Liver (tissue), 3 donors: ENCODE results near the gene EGFR.

Source experiments
- ATF3 ChIP-seq: IDR thresholded peaks from 2 replicates; pipeline ENCODE4 v1.6.1; 2016; ENCODE audit warnings: antibody characterized with exemption
- EGR1 ChIP-seq, 2 donors: IDR thresholded peaks; 2 replicates each; pipeline ENCODE4 v1.6.1; 2016 to 2018; ENCODE audit warnings: antibody characterized with exemption in 2 of 2, low read depth in 2 of 2
- GABPA ChIP-seq, 2 donors: IDR thresholded peaks in 1 of 2; conservative IDR thresholded peaks in 1 of 2; 2 replicates each; pipeline ENCODE4 v1.6.1; 2016; ENCODE audit warnings: antibody characterized with exemption in 2 of 2, mild to moderate bottlenecking in 1 of 2, moderate library complexity in 1 of 2
- HNF4A ChIP-seq, 2 donors: conservative IDR thresholded peaks; 2 replicates each; pipeline ENCODE4 v1.6.1; 2016; ENCODE audit warnings: antibody characterized with exemption in 2 of 2, mild to moderate bottlenecking in 2 of 2
- JUND ChIP-seq, 2 donors: IDR thresholded peaks; 2 replicates each; pipeline ENCODE4 v1.6.1; 2016; ENCODE audit warnings: antibody characterized with exemption in 2 of 2
- RAD21 ChIP-seq, 2 donors: IDR thresholded peaks; 2 replicates each; pipeline ENCODE4 v1.6.1; 2016; ENCODE audit warnings: antibody characterized with exemption in 2 of 2, mild to moderate bottlenecking in 2 of 2
- SP1 ChIP-seq: IDR thresholded peaks from 2 replicates; pipeline ENCODE4 v1.6.1; 2018; ENCODE audit warnings: antibody characterized with exemption, mild to moderate bottlenecking
- YY1 ChIP-seq: IDR thresholded peaks from 2 replicates; pipeline ENCODE4 v1.6.1; 2016; ENCODE audit warnings: antibody characterized with exemption, mild to moderate bottlenecking
- ZBTB33 ChIP-seq: IDR thresholded peaks from 2 replicates; pipeline ENCODE4 v1.6.1; 2016; ENCODE audit warnings: antibody characterized with exemption
- TF ChIP-seq, protein P1 (sequence below): IDR thresholded peaks from 2 replicates; pipeline ENCODE4 v1.6.1; 2016; ENCODE audit warnings: antibody characterized with exemption
- TF ChIP-seq, protein P2 (sequence below): fragments of 150-350 bp; IDR thresholded peaks from 2 replicates; pipeline ENCODE4 v1.5.1; 2017; ENCODE audit warnings: improper control_type of control experiment, low read depth, low read length; ENCODE audit not compliant: missing input control
- donor health status: healthy.
- donor health status: healthy.

DNA sequence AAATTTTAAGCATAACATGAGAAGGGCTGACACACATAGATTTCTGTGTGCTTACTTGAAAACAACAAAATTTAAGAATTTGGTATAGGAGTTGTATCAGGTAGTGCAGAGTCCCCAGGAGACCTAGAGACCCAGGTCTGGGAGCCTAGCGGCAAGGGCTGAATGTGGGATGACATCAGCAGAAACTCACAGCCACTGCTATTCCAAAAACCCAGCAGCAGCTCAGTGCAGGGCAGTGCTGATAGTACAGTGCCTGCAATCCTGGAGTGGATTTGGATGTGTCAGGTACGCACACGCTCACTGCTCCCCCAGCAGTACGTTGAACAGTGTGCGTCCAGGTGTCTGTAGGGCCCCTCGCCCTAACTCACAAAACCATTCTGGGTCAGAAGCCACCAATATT lies 87.1 kb downstream of the EGFR start:
- TF ChIP-seq, protein P1, sequence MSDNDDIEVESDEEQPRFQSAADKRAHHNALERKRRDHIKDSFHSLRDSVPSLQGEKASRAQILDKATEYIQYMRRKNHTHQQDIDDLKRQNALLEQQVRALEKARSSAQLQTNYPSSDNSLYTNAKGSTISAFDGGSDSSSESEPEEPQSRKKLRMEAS, result no peak
- TF ChIP-seq, protein P2, sequence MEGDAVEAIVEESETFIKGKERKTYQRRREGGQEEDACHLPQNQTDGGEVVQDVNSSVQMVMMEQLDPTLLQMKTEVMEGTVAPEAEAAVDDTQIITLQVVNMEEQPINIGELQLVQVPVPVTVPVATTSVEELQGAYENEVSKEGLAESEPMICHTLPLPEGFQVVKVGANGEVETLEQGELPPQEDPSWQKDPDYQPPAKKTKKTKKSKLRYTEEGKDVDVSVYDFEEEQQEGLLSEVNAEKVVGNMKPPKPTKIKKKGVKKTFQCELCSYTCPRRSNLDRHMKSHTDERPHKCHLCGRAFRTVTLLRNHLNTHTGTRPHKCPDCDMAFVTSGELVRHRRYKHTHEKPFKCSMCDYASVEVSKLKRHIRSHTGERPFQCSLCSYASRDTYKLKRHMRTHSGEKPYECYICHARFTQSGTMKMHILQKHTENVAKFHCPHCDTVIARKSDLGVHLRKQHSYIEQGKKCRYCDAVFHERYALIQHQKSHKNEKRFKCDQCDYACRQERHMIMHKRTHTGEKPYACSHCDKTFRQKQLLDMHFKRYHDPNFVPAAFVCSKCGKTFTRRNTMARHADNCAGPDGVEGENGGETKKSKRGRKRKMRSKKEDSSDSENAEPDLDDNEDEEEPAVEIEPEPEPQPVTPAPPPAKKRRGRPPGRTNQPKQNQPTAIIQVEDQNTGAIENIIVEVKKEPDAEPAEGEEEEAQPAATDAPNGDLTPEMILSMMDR, result no peak
- TF ChIP-seq GABPA (IDR thresholded peaks at IDR 0.05 in 1 of 2, conservative IDR thresholded peaks at IDR 0.05 in 1 of 2), result no peak
- TF ChIP-seq RAD21 (IDR thresholded peaks at IDR 0.05), result no peak
- no peak for TF ChIP-seq SP1
- TF ChIP-seq ATF3, result no peak
- no peak for TF ChIP-seq YY1
- TF ChIP-seq JUND (IDR thresholded peaks at IDR 0.05), result no peak
- no peak for TF ChIP-seq HNF4A (conservative IDR thresholded peaks at IDR 0.05)
- TF ChIP-seq ZBTB33, result no peak
- TF ChIP-seq EGR1 (IDR thresholded peaks at IDR 0.05; ENCODE audit: low read depth in 2 of 2), result no peak
